HT-29 (cell line): Measurements from ENCODE around the gene MAG. TPM values are rescaled to one million over a fixed set of nuclear protein-coding genes. Genes with fewer than 3 reads are reported as not detected.
A peak's percentile ranks its signal among the peaks of the same experiment; 100 is the strongest.
"Not testable (repeated sequence)": the region's sequence is repeated elsewhere in the genome, so short reads cannot be mapped to it uniquely, and the experiment has no call there.

Experiments
- DNase-seq: peaks from one replicate; pipeline ENCODE4 v3.0.0-alpha.2; 2015; ENCODE audit warnings: low spot score
- total RNA-seq: library from RNA; depleted of rRNA; stranded (reverse); fragments of >200 nt; shearing (Covaris generic); gene quantifications from 2 replicates; pipeline ENCODE4 v1.2.3, GENCODE V29; 2014

The MAG gene
- total RNA-seq, 1 experiment from 2014 or later: not detected

- no peak for DNase-seq
Observed at GRCh38 chr19:35344511-35345031, 52.6 kb downstream of the MAG start.

- DNase-seq: no peak
Observed at GRCh38 chr19:35345671-35346111, 53.7 kb downstream of the MAG start.

GRCh38 chr19:35346193-35347052 lies 54.5 kb downstream of the MAG start:
- DNase-seq: no peak

- DNase-seq: no peak
Observed at GRCh38 chr19:35347171-35347929, 55.4 kb downstream of the MAG start, which contains the start of gene FFAR1. Gene FFAR1 (plus strand): TSS chr19:35347902. CDS start chr19:35351552, 3,650 bp downstream.

- DNase-seq: no peak
Observed at GRCh38 chr19:35347930-35348298, 56.0 kb downstream of the MAG start.

- DNase-seq: no peak
Observed at GRCh38 chr19:35348911-35349611, 57.1 kb downstream of the MAG start.

- no peak for DNase-seq
Observed at GRCh38 chr19:35349614-35350521, 57.9 kb downstream of the MAG start.

GRCh38 chr19:35350591-35350990 lies 58.6 kb downstream of the MAG start:
- no peak for DNase-seq

- DNase-seq: no peak
Observed at GRCh38 chr19:35351411-35352176, 59.6 kb downstream of the MAG start.

GRCh38 chr19:35352177-35352447 lies 60.2 kb downstream of the MAG start:
- DNase-seq: no peak

- peak; percentile 85 for DNase-seq
Observed at GRCh38 chr19:35352448-35353304, 60.7 kb downstream of the MAG start.

- no peak for DNase-seq
Observed at GRCh38 chr19:35353635-35354034, 61.7 kb downstream of the MAG start.

- DNase-seq: no peak
Observed at GRCh38 chr19:35354898-35355297, 62.9 kb downstream of the MAG start.

- DNase-seq: no peak
Observed at GRCh38 chr19:35355791-35356460, 64.0 kb downstream of the MAG start.

GRCh38 chr19:35357867-35358573 lies 66.1 kb downstream of the MAG start, which contains the start of gene FFAR3:
Gene FFAR3 (plus strand): TSS chr19:35358460. CDS start chr19:35358891, 431 bp downstream.
- DNase-seq: no peak

GRCh38 chr19:35358834-35359233 lies 66.9 kb downstream of the MAG start:
- DNase-seq: not testable (repeated sequence)

GRCh38 chr19:35359395-35359794 lies 67.4 kb downstream of the MAG start:
- DNase-seq: not testable (repeated sequence)

- not testable (repeated sequence) for DNase-seq
Observed at GRCh38 chr19:35360081-35360480, 68.1 kb downstream of the MAG start.
